K562 (cell line): ENCODE data around the gene SNX10. TPM values are rescaled to one million over a fixed set of nuclear protein-coding genes. Genes with fewer than 3 reads are reported as not detected.

ENCODE experiments used
- ATAC-seq: fragments of 200-7000 bp; cut with Tn5 transposase; 3 replicates; pipeline ENCODE4 v1.9.1; 2020; ENCODE audit warnings: moderate library complexity
- BruUV-seq: library from RNA; stranded (reverse); fragments of 400-500 nt; replicated peaks from 2 replicates; lab custom pipeline; 2021; lab: Mats Ljungman, UMichigan
- CTCF ChIA-PET: fragments of 300-600 bp; formaldehyde crosslinking; extraction: SDS; loops from one replicate; lab custom pipeline; 2021; ENCODE audit warnings: low intra/inter-chr PET ratio; lab: Yijun Ruan, JAX
- POLR2A ChIA-PET: fragments of 300-600, 350-650 bp; sonication (Branson Sonifier 250); formaldehyde crosslinking; extraction: SDS; loops from one replicate; lab custom pipeline; 2021; ENCODE audit warnings: antibody characterized with exemption, inconsistent platforms; lab: Yijun Ruan, JAX
- DNase-seq, 4 experiments: peaks; one replicate each; pipeline versions ENCODE4 v3.0.0 to v3.0.0-alpha.2; 2011 to 2018; ENCODE audit warnings: low spot score in 3 of 4, mixed read lengths in 3 of 4; ENCODE audit errors: extremely low read depth in 1 of 4
- FAIRE-seq: peaks from 2 replicates; lab custom pipeline; 2011; peaks lifted over from hg19 to GRCh38; lab: Jason Lieb, UNC
- H2AFZ ChIP-seq: 2 replicates; pipeline ENCODE4 v1.6.0; 2011; ENCODE audit warnings: low read depth, low read length, control low read depth, inconsistent platforms
- H3K27ac ChIP-seq: fragments of 200-600 bp; 3 replicates; pipeline ENCODE4 v1.8.0; 2011; ENCODE audit warnings: low read depth, mild to moderate bottlenecking, control low read depth, inconsistent platforms, low read length, moderate library complexity, mixed read lengths; ENCODE audit errors: extremely low read depth
- H3K27me3 ChIP-seq, 2 experiments: fragments of 300-600 bp in 1 of 2; 2 replicates in 1 of 2; 3 replicates in 1 of 2; pipeline versions ENCODE4 v1.6.0 to v1.8.0; 2011; ENCODE audit warnings: inconsistent platforms in 2 of 2, low read length in 2 of 2, mild to moderate bottlenecking in 1 of 2, mixed read lengths in 1 of 2, moderate library complexity in 1 of 2; ENCODE audit not compliant: control insufficient read depth in 2 of 2, insufficient read depth in 2 of 2
- H3K36me3 ChIP-seq: fragments of 300-600 bp; 3 replicates; pipeline ENCODE4 v1.8.0; 2011; ENCODE audit warnings: mild to moderate bottlenecking, low read length, inconsistent platforms; ENCODE audit not compliant: control insufficient read depth, insufficient read depth
- H3K4me1 ChIP-seq, 2 experiments: fragments of 200-600 bp in 1 of 2; replicated peaks in 1 of 2; 2 replicates in 1 of 2; 3 replicates in 1 of 2; pipeline versions ENCODE4 v1.5.1 to v1.8.0; 2011; ENCODE audit warnings: inconsistent platforms in 2 of 2, low read length in 2 of 2, mild to moderate bottlenecking in 1 of 2, mixed read lengths in 1 of 2, moderate library complexity in 1 of 2; ENCODE audit not compliant: control insufficient read depth in 2 of 2, insufficient read depth in 2 of 2
- H3K4me2 ChIP-seq: 2 replicates; pipeline ENCODE4 v1.6.1; 2011; ENCODE audit warnings: low read length, control low read depth, inconsistent platforms, mixed read lengths; ENCODE audit not compliant: insufficient read depth
- H3K4me3 ChIP-seq: fragments of 200-600 bp; sonication (generic), shearing (Covaris generic); 2 replicates; pipeline ENCODE4 v1.5.1; 2016; ENCODE audit warnings: control low read depth, inconsistent platforms
- H3K79me2 ChIP-seq: fragments of 200-600 bp; 3 replicates; pipeline ENCODE4 v1.8.0; 2011; ENCODE audit warnings: low read length, inconsistent platforms; ENCODE audit not compliant: control insufficient read depth, insufficient read depth
- H3K9ac ChIP-seq, 2 experiments: 2 replicates each; pipeline versions ENCODE4 v1.6.0 to v1.6.1; 2011; ENCODE audit warnings: low read depth in 2 of 2, low read length in 2 of 2, control low read depth in 1 of 2, inconsistent platforms in 1 of 2, mild to moderate bottlenecking in 1 of 2, mixed read lengths in 1 of 2; ENCODE audit not compliant: insufficient read depth in 1 of 2
- H3K9me1 ChIP-seq: one replicate; pipeline ENCODE4 v1.6.0; 2011; ENCODE audit warnings: inconsistent platforms, mild to moderate bottlenecking, low read length, moderate library complexity; ENCODE audit not compliant: control insufficient read depth, insufficient read depth
- H3K9me3 ChIP-seq: replicated peaks from 2 replicates; pipeline ENCODE4 v1.5.1; 2011; ENCODE audit warnings: low read depth, low read length, inconsistent platforms; ENCODE audit not compliant: control insufficient read depth, insufficient read depth
- H4K20me1 ChIP-seq: replicated peaks from 2 replicates; pipeline ENCODE4 v1.6.1; 2011; ENCODE audit warnings: low read length, inconsistent platforms, mixed read lengths; ENCODE audit not compliant: control insufficient read depth, insufficient read depth
- BMI1 ChIP-seq: fragments of 150-350 bp; IDR thresholded peaks from 2 replicates; pipeline ENCODE4 v1.6.1; 2014; ENCODE audit warnings: low read length
- E2F3 ChIP-seq: fragments of 250-450 bp; sonication (Bioruptor Pico); IDR thresholded peaks from 2 replicates; pipeline ENCODE4 v1.4.0; 2020; ENCODE audit warnings: mild to moderate bottlenecking
- EZH2 ChIP-seq: IDR thresholded peaks from 2 replicates; pipeline ENCODE4 v1.6.1; 2012; ENCODE audit warnings: low read depth, mild to moderate bottlenecking, inconsistent platforms, low read length, borderline replicate concordance
- HCFC1 ChIP-seq: IDR thresholded peaks from 2 replicates; pipeline ENCODE4 v1.6.1; 2012; ENCODE audit warnings: low read depth, low read length, improper control_type of control experiment
- NCOA4 ChIP-seq: fragments of 450-650 bp; IDR thresholded peaks from 2 replicates; pipeline ENCODE4 v1.6.1; 2018; ENCODE audit warnings: mild to moderate bottlenecking; ENCODE audit not compliant: partially characterized antibody
- NEUROD1 ChIP-seq: fragments of 150-350 bp; IDR thresholded peaks from 2 replicates; pipeline ENCODE4 v1.6.1; 2014; ENCODE audit warnings: borderline replicate concordance, low read length, low read depth; ENCODE audit not compliant: partially characterized antibody
- ZNF57 ChIP-seq: fragments of 450-650 bp; formaldehyde crosslinking; IDR thresholded peaks from 2 replicates; pipeline ENCODE4 v1.4.0; 2020; ENCODE audit warnings: mild to moderate bottlenecking, moderate library complexity
- ZNF75A ChIP-seq: fragments of 450-650 bp; formaldehyde crosslinking; IDR thresholded peaks from 2 replicates; pipeline ENCODE4 v1.4.0; 2020; ENCODE audit warnings: mild to moderate bottlenecking
- WGBS: fragments of 100-300 bp; shearing (Covaris generic); methylation state at CpG from one replicate; pipeline ENCODE4 v1.1.6; 2016; ENCODE audit warnings: low coverage, mixed read lengths; ENCODE audit not compliant: insufficient coverage; ENCODE audit errors: missing lambda C conversion rate; 5-methylcytosine and 5-hydroxymethylcytosine counted together
- in situ Hi-C: fragments of 300-500 bp; cut with MboI; formaldehyde crosslinking; loops from 4 replicates; pipeline ENCODE4 v1.15.0; 2018; ENCODE audit warnings: inconsistent platforms, mixed read lengths
- intact Hi-C: fragments of 100-400 bp; cut with micrococcal nuclease; formaldehyde crosslinking; loops from 2 replicates; pipeline ENCODE4 v1.14.2; 2022
- polyA plus RNA-seq, 8 experiments: library from polyadenylated mRNA; depleted of rRNA in 4 of 8; stranded (reverse) in 5 of 8; unstranded in 3 of 8; fragments of >200 nt; fragmentation: Nextera tagmentation in 2 of 8; fragmentation: Illumina TruSeq in 1 of 8; extraction: Ambion mirVana in 2 of 8; extraction: Trizol in 1 of 8; gene quantifications; 2 replicates each; pipeline versions ENCODE4 v1.2.1 to v1.2.3, GENCODE V29; 2011 to 2014; ENCODE audit warnings: inconsistent platforms in 1 of 8, missing spikeins in 1 of 8
- total RNA-seq, 7 experiments: library from RNA; depleted of rRNA in 6 of 7; stranded (reverse); fragments of >200 nt in 6 of 7; fragmentation: Illumina TruSeq in 2 of 7; extraction: Trizol in 2 of 7; gene quantifications; 2 replicates each; pipeline versions ENCODE4 v1.2.1 to v1.2.3, GENCODE V29; 2011 to 2021; ENCODE audit warnings: low replicate concordance in 1 of 7
- TF ChIP-seq, protein P1 (sequence below): IDR thresholded peaks from 2 replicates; pipeline ENCODE4 v1.6.1; 2011; ENCODE audit not compliant: insufficient read length; ENCODE audit errors: extremely low read depth
- TF ChIP-seq, protein P2 (sequence below): sonication (generic); formaldehyde crosslinking; IDR thresholded peaks from 2 replicates; pipeline ENCODE4 v1.8.0; 2023; ENCODE audit warnings: mild to moderate bottlenecking, missing genetic modification reagents
- TF ChIP-seq, protein P3 (sequence below): fragments of 250-450 bp; sonication (Bioruptor Pico); IDR thresholded peaks from 2 replicates; pipeline ENCODE4 v1.6.1; 2021; ENCODE audit warnings: mild to moderate bottlenecking
- TF ChIP-seq, protein P4 (sequence below): fragments of 250-450 bp; sonication (Bioruptor Pico); IDR thresholded peaks from 2 replicates; pipeline ENCODE4 v1.4.0; 2020; ENCODE audit warnings: mild to moderate bottlenecking, moderate library complexity
- TF ChIP-seq, protein P5 (sequence below), 2 experiments: IDR thresholded peaks; 2 replicates each; pipeline ENCODE4 v1.6.1; 2012; ENCODE audit warnings: improper control_type of control experiment in 2 of 2, low read depth in 2 of 2, low read length in 2 of 2, borderline replicate concordance in 1 of 2

SNX10 gene
- total and polyA plus RNA-seq, 9 of the 15 experiments (the other 6 are each of a cell fraction or from before 2014, with no cell fraction given), result 6.9 to 16.5 (median 11.5) TPM

DNA sequence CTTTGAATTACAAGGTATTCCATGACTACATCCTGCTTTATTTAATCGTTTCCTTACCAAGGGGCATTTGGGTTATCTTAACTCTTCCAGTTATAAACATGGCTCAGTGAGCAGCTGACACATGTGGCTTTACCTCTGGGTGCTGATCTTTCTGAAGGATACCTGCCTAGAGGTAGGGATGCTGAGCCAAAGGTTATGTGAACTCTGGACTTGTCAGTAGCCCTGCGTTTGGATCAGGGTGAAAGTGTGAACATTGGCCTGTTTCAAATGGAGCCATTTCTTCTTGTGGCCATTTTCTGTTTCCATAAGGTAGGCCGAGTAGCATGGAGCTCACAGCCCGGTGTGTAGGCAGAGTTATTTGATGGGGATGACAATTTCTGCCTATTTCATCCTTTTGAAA, 29.2 kb downstream of the SNX10 start:
- ChIA-PET CTCF (no interaction called here), POLR2A (interaction anchor here (1.0 kb wide), 2 partner anchors 24 to 117 kb away, joined by 3 read pairs; no protein-coding TSS in a partner anchor)
- Histone ChIP-seq H3K4me1 (no peaks in the 10 kb centered on the region), H3K9me3 (no peaks in the 10 kb centered on the region), H3K9me1 (no peaks in the 10 kb centered on the region), H3K36me3 (no peaks in the 10 kb centered on the region), H3K9ac (no peak overlapping the region), H3K4me2 (no peak overlapping the region), H3K4me3 (no peak overlapping the region), H3K27me3 (no peaks in the 10 kb centered on the region), H3K27ac (no peak overlapping the region), H4K20me1 (no peaks in the 10 kb centered on the region), H2AFZ (no peak overlapping the region), H3K79me2 (no peaks in the 10 kb centered on the region)
- FAIRE-seq (no peak), ATAC-seq (no peak), DNase-seq (no peak)
- intact Hi-C loops, result no loop called here
- WGBS, result 33% methylated on average over 4 of the region's 4 CpGs
- in situ Hi-C loops, result no loop called here
- no TSS peak for BruUV-seq
- TF ChIP-seq BMI1 (no peak), NEUROD1 (no peak), EZH2 (no peak), NCOA4 (no peak), E2F3 (CRISPR knock-in tag) (no peak), HCFC1 (no peak), ZNF57 (CRISPR knock-in tag) (no peak), ZNF75A (CRISPR knock-in tag) (no peak)
- TF ChIP-seq, protein P1, sequence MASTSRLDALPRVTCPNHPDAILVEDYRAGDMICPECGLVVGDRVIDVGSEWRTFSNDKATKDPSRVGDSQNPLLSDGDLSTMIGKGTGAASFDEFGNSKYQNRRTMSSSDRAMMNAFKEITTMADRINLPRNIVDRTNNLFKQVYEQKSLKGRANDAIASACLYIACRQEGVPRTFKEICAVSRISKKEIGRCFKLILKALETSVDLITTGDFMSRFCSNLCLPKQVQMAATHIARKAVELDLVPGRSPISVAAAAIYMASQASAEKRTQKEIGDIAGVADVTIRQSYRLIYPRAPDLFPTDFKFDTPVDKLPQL, result no peak
- TF ChIP-seq, protein P2, sequence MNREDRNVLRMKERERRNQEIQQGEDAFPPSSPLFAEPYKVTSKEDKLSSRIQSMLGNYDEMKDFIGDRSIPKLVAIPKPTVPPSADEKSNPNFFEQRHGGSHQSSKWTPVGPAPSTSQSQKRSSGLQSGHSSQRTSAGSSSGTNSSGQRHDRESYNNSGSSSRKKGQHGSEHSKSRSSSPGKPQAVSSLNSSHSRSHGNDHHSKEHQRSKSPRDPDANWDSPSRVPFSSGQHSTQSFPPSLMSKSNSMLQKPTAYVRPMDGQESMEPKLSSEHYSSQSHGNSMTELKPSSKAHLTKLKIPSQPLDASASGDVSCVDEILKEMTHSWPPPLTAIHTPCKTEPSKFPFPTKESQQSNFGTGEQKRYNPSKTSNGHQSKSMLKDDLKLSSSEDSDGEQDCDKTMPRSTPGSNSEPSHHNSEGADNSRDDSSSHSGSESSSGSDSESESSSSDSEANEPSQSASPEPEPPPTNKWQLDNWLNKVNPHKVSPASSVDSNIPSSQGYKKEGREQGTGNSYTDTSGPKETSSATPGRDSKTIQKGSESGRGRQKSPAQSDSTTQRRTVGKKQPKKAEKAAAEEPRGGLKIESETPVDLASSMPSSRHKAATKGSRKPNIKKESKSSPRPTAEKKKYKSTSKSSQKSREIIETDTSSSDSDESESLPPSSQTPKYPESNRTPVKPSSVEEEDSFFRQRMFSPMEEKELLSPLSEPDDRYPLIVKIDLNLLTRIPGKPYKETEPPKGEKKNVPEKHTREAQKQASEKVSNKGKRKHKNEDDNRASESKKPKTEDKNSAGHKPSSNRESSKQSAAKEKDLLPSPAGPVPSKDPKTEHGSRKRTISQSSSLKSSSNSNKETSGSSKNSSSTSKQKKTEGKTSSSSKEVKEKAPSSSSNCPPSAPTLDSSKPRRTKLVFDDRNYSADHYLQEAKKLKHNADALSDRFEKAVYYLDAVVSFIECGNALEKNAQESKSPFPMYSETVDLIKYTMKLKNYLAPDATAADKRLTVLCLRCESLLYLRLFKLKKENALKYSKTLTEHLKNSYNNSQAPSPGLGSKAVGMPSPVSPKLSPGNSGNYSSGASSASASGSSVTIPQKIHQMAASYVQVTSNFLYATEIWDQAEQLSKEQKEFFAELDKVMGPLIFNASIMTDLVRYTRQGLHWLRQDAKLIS (CRISPR knock-in tag), result no peak
- TF ChIP-seq, protein P3, sequence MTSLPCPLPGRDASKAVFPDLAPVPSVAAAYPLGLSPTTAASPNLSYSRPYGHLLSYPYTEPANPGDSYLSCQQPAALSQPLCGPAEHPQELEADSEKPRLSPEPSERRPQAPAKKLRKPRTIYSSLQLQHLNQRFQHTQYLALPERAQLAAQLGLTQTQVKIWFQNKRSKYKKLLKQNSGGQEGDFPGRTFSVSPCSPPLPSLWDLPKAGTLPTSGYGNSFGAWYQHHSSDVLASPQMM (CRISPR knock-in tag), result no peak
- TF ChIP-seq, protein P4, sequence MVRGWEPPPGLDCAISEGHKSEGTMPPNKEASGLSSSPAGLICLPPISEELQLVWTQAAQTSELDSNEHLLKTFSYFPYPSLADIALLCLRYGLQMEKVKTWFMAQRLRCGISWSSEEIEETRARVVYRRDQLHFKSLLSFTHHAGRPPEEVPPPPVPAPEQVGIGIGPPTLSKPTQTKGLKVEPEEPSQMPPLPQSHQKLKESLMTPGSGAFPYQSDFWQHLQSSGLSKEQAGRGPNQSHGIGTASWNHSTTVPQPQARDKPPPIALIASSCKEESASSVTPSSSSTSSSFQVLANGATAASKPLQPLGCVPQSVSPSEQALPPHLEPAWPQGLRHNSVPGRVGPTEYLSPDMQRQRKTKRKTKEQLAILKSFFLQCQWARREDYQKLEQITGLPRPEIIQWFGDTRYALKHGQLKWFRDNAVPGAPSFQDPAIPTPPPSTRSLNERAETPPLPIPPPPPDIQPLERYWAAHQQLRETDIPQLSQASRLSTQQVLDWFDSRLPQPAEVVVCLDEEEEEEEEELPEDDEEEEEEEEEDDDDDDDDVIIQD (CRISPR knock-in tag), result no peak
- TF ChIP-seq, protein P5, sequence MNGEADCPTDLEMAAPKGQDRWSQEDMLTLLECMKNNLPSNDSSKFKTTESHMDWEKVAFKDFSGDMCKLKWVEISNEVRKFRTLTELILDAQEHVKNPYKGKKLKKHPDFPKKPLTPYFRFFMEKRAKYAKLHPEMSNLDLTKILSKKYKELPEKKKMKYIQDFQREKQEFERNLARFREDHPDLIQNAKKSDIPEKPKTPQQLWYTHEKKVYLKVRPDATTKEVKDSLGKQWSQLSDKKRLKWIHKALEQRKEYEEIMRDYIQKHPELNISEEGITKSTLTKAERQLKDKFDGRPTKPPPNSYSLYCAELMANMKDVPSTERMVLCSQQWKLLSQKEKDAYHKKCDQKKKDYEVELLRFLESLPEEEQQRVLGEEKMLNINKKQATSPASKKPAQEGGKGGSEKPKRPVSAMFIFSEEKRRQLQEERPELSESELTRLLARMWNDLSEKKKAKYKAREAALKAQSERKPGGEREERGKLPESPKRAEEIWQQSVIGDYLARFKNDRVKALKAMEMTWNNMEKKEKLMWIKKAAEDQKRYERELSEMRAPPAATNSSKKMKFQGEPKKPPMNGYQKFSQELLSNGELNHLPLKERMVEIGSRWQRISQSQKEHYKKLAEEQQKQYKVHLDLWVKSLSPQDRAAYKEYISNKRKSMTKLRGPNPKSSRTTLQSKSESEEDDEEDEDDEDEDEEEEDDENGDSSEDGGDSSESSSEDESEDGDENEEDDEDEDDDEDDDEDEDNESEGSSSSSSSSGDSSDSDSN (IDR thresholded peaks at IDR 0.05; ENCODE audit: borderline replicate concordance in 1 of 2, low read depth in 2 of 2, low read length in 2 of 2), result no peak
